ENCODE measurements around the gene METAP1.
"Not testable (repeated sequence)": the region's sequence is repeated elsewhere in the genome, so short reads cannot be mapped to it uniquely, and the experiment has no call there.

The METAP1 gene

DNA sequence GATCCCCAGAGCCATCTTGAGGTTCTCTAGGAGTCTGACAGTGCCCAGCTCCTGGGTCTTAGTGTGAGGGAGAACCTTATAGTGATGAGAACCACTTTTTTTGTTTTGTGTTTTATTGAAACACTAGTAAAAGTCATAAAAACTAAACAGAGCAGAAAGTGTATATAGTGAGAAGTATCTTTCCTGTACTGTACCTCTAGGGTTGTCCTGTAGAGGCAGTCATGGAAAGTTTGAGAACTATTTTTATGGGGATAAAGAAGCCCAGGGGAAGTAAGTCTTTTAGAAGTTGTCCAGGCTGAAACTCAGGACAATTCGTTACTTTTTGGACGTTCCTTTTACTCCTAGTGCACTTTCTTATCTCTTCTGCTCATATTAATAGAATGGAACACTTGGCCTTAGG lies 52.2 kb downstream of the METAP1 start:
- Mint-ChIP-seq H3K36me3 (ENCODE audit: insufficient read depth) (peaks cover 16% of the 10 kb centered on the region), H3K27me3 (no peaks in the 10 kb centered on the region), H3K4me3 (no peak overlapping the region), H3K27ac (peak overlapping the region in 1 of 2 donors; percentile 42), H3K9me3 (no peaks in the 10 kb centered on the region), H3K4me1 (ENCODE audit: low read depth in 2 of 2) (peaks cover 11 to 12% of the 10 kb centered on the region in 2 donors)
- DNase-seq, result no peak
- no peak for ATAC-seq (replicated peaks)

DNA sequence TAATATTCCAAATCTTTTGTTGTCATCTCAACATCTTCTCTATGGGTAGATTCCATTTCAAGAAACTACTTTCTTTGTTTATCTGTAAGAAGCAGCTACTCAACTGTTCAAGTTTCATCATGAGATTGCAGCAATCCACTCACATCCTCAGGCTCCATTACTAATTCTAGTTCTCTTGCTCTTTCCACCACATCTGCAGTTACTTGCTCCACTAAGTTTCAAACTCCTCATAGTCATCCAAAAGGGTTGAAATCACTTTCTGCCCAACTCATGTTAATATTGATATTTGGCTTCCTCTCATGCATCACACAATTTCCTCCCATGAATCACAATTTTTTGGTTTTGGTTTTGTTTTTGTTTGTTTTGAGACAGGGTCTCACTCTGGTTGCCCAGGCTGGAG lies 57.4 kb downstream of the METAP1 start:
- H3K4me1 Mint-ChIP-seq (ENCODE audit: low read depth in 2 of 2), result peaks cover 16 to 17% of the 10 kb centered on the region in 2 donors
- no peak for ATAC-seq (replicated peaks)
- peaks cover 12% of the 10 kb centered on the region for H3K36me3 Mint-ChIP-seq (ENCODE audit: insufficient read depth)

DNA sequence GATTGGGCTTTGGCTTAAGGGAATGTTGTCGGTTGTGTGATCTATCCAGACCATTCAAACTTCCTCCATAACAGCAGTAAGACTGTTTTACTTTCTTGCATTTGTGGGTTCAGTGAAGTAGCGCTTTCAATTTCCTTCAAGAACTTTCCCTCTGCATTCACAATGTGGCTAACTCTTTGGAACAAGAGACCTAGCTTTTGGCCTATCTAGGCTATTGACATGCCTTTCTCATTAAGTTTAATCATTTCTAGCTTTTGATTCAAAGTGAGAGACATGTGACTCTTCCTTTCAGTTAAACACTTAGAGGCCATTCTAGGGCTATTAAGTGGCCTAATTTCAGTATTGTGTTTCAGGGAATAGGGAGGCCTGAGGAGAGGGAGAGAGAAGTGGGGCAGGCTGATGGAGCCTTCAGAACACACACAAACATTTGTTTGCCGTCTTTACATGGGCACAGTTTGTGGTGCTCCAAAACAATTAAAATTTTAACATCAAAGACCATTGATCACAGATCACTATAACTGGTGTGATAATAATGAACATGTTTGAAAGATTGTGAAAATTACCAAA lies 59.0 kb downstream of the METAP1 start:
- ATAC-seq (replicated peaks) (no peak), DNase-seq (no peak)
- peaks cover 16 to 17% of the 10 kb centered on the region in 2 donors for H3K4me1 Mint-ChIP-seq (ENCODE audit: low read depth in 2 of 2)
- H3K4me3 Mint-ChIP-seq, result no peak overlapping the region
- H3K36me3 Mint-ChIP-seq (ENCODE audit: insufficient read depth), result peaks cover 18% of the 10 kb centered on the region
- H3K27ac Mint-ChIP-seq, result peak overlapping the region; percentile 51 to 59
- no peaks in the 10 kb centered on the region for H3K9me3 Mint-ChIP-seq
- no peaks in the 10 kb centered on the region for H3K27me3 Mint-ChIP-seq

More for the DNA sequence above, 57.4 kb downstream of the METAP1 start:
- no peak for DNase-seq
- H3K9me3 Mint-ChIP-seq, result no peaks in the 10 kb centered on the region
- no peak overlapping the region for H3K4me3 Mint-ChIP-seq
- H3K27me3 Mint-ChIP-seq, result no peaks in the 10 kb centered on the region
- peak overlapping the region; percentile 78 to 80 for H3K27ac Mint-ChIP-seq

DNA sequence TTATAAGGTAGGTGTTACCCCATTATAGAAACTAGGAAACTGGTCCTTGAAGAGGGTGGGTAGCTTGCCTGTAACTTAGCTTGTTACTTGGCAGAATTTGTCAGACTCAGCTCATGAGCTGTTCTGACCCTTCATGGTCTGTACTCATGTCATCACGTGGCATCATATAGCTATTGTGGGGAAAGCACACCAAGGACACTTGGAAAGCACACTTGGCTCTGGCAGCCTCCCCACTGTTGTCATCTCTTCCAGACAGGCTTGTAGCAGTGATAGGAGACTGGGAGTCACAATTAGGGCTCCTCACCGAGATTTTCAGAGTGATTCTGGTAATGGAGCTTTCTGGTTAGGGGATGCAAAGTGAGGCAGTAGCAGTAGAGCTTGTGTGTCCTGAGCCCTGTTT lies 62.7 kb downstream of the METAP1 start:
- no peak for ATAC-seq (replicated peaks)
- H3K27ac Mint-ChIP-seq, result no peak overlapping the region
- DNase-seq, result no peak
- no peak overlapping the region for H3K4me3 Mint-ChIP-seq
- H3K27me3 Mint-ChIP-seq, result no peaks in the 10 kb centered on the region
- no peaks in the 10 kb centered on the region for H3K9me3 Mint-ChIP-seq
- H3K36me3 Mint-ChIP-seq (ENCODE audit: insufficient read depth), result peaks cover 26% of the 10 kb centered on the region
- H3K4me1 Mint-ChIP-seq (ENCODE audit: low read depth in 2 of 2), result peaks cover 8% of the 10 kb centered on the region in 2 donors

DNA sequence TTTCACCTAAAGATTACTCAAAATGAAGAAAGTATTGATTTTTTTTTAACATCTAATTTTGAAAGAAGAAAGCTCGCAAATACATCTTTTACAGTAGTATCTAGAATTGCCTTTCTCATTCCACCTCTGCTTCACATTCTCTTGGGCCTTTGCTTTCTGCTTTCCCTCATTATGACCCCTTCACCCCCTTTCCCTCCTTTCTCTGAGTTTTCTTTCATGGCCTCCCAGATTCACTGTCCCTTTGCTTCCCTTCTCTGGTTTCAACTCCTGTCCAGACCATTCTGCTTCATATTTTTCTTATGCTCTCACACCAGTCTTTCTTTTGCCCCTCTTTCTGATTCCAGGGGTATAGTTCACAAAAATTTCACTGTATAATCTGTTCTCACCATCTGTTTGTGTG lies 64.0 kb downstream of the METAP1 start:
- Mint-ChIP-seq H3K9me3 (no peaks in the 10 kb centered on the region), H3K27ac (peak overlapping the region in 1 of 2 donors; percentile 41), H3K4me3 (no peak overlapping the region), H3K4me1 (ENCODE audit: low read depth in 2 of 2) (peaks cover 7 to 8% of the 10 kb centered on the region in 2 donors), H3K36me3 (ENCODE audit: insufficient read depth) (peaks cover 30% of the 10 kb centered on the region), H3K27me3 (no peaks in the 10 kb centered on the region)
- no peak for DNase-seq
- ATAC-seq (replicated peaks), result no peak

DNA sequence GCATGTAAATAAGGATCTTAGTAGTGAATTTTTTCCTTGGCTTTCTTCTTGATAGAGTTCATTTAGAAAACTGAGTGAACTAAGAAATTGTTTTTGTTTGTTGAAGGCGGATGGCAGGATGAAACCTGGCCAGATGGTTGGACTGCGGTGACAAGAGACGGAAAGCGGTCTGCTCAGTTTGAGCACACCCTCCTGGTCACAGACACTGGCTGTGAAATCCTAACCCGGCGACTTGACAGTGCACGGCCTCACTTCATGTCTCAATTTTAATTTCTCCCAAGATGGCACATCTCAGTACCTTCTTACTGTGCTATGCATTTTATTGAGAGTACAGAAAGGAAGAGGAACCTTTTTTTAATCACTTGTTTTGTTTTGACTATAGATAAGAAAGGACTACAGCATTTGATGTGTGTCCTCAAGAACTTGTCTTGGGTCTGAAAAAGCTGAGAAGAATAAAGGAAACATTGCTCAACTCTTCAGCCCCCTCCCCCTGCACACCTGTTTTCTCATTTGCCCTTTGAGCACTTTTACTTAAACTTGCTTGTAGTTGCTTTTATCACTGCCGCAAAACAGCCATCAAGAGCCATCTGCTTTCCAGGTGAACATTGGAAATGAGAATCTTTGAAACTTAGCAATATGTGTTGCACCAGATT lies 65.7 kb downstream of the METAP1 start:
- H3K9me3 Mint-ChIP-seq, result no peaks in the 10 kb centered on the region
- no peaks in the 10 kb centered on the region for H3K27me3 Mint-ChIP-seq
- no peak overlapping the region for H3K4me3 Mint-ChIP-seq
- DNase-seq (no peak), ATAC-seq (replicated peaks) (no peak)
- H3K4me1 Mint-ChIP-seq (ENCODE audit: low read depth in 2 of 2), result peaks cover 1 to 2% of the 10 kb centered on the region in 2 donors
- peaks cover 27% of the 10 kb centered on the region for H3K36me3 Mint-ChIP-seq (ENCODE audit: insufficient read depth)
- peak overlapping the region in 1 of 2 donors; percentile 46 for H3K27ac Mint-ChIP-seq

DNA sequence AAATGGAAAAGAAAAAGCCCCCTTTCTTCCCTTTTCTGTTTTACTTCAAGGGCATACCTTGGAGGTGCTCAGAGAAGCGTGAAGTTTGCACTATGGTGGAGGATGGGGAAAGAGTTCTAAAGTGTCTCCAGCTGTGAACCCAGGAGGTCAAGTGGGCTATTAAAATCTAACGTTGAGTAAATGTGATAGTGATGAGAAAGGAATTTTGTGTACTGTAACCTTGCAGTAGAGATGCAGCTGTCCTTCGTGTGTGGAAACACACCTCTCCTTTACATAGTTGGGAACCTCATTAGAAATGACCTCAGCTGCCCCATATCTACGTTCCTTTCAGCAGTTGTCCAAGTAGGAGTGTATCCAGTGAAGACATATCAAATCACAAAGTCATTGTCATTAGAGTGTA lies 66.6 kb downstream of the METAP1 start:
- H3K27me3 Mint-ChIP-seq, result no peaks in the 10 kb centered on the region
- DNase-seq (no peak), ATAC-seq (replicated peaks) (no peak)
- no peaks in the 10 kb centered on the region for H3K9me3 Mint-ChIP-seq
- no peak overlapping the region for H3K27ac Mint-ChIP-seq
- no peaks in the 10 kb centered on the region for H3K4me1 Mint-ChIP-seq (ENCODE audit: low read depth in 2 of 2)
- no peak overlapping the region for H3K4me3 Mint-ChIP-seq
- peaks cover 27% of the 10 kb centered on the region for H3K36me3 Mint-ChIP-seq (ENCODE audit: insufficient read depth)

DNA sequence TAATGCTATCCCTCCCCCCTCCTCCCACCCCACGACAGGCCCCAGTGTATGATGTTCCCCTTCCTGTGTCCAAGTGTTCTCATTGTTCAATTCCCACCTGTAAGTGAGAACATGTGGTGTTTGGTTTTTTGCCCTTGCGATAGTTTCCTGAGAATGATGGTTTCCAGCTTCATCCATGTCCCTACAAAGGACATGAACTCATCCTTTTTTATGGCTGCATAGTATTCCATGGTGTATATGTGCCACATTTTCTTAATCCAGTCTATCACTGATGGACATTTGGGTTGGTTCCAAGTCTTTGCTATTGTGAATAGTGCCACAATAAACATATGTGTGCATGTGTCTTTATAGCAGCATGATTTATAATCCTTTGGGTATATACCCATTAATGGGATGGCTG lies 70.0 kb downstream of the METAP1 start:
- not testable (repeated sequence) for H3K27ac Mint-ChIP-seq; H3K4me3 Mint-ChIP-seq; ATAC-seq (replicated peaks); H3K9me3 Mint-ChIP-seq; H3K27me3 Mint-ChIP-seq; H3K4me1 Mint-ChIP-seq (ENCODE audit: low read depth in 2 of 2); DNase-seq
- peaks cover 27% of the 10 kb centered on the region for H3K36me3 Mint-ChIP-seq (ENCODE audit: insufficient read depth)

DNA sequence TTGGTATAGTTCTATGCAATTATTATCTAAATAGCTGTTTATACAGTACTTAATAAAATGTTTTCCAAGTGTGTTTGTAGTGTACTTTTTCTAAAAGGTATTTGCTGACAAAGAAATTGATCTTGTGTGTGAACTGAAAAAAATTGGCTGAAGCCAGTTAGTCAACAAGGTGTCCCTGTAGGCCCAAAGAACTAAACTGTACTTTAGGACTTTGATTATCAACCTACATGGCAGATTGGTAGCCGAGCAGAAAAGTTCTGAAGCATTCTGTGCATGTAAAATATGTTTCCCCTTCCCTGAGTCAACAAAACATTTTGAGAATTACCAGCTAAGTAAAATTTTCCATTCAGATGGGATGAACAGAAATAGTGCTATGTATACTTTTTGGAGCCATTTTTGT lies 72.1 kb downstream of the METAP1 start:
- no peaks in the 10 kb centered on the region for H3K27me3 Mint-ChIP-seq
- DNase-seq (no peak), ATAC-seq (replicated peaks) (no peak)
- H3K27ac Mint-ChIP-seq, result peak overlapping the region; percentile 16 to 62
- H3K4me3 Mint-ChIP-seq, result no peak overlapping the region
- peaks cover 37% of the 10 kb centered on the region for H3K36me3 Mint-ChIP-seq (ENCODE audit: insufficient read depth)
- no peaks in the 10 kb centered on the region for H3K4me1 Mint-ChIP-seq (ENCODE audit: low read depth in 2 of 2)
- no peaks in the 10 kb centered on the region for H3K9me3 Mint-ChIP-seq

DNA sequence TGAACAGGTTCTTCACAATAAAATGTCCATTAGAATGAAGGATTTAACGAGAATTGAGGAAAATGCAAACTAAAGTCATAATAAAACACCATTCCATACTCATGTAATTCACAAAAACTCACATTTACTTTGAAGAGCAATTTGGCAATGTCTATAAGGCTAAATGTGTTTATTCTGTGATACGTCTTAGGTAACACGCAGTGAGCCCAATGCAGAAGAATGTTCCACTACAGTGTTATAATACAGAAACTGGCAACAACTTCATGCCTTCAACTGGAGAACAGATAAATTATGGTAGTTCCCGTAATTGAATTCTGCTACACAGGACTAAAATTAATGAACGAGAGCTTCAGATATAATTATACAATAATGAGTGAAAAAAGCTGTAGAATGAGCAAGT lies 75.6 kb downstream of the METAP1 start:
- Mint-ChIP-seq H3K36me3 (ENCODE audit: insufficient read depth) (peaks cover 66% of the 10 kb centered on the region), H3K4me3 (no peak overlapping the region), H3K4me1 (ENCODE audit: low read depth in 2 of 2) (no peaks in the 10 kb centered on the region), H3K9me3 (no peaks in the 10 kb centered on the region), H3K27ac (peak overlapping the region in 1 of 2 donors; percentile 31), H3K27me3 (no peaks in the 10 kb centered on the region)
- DNase-seq, result no peak
- ATAC-seq (replicated peaks), result no peak

DNA sequence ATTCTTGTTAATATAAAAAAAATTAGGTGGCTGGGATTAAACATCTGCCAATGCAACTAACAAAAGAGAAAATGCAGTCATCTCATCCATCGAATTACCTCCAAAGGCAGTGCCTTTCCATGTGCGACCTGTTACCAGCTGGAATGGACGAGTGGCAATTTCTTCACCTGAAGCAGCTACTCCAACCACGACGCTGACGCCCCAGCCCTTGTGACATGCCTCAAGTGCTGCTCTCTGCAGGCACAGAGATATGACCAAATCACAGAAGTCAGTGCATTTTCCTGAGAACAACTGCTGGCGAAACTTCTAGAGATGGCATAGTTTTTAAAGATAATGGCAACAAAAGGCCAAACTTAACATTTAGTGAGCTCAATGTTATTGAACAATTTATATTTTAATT lies 79.3 kb downstream of the METAP1 start:
- peaks cover 76% of the 10 kb centered on the region for H3K36me3 Mint-ChIP-seq (ENCODE audit: insufficient read depth)
- no peak overlapping the region for H3K27ac Mint-ChIP-seq
- peaks cover 5 to 7% of the 10 kb centered on the region in 2 donors for H3K4me1 Mint-ChIP-seq (ENCODE audit: low read depth in 2 of 2)
- H3K27me3 Mint-ChIP-seq, result no peaks in the 10 kb centered on the region
- DNase-seq (no peak), ATAC-seq (replicated peaks) (no peak)
- H3K4me3 Mint-ChIP-seq, result no peak overlapping the region
- no peaks in the 10 kb centered on the region for H3K9me3 Mint-ChIP-seq

DNA sequence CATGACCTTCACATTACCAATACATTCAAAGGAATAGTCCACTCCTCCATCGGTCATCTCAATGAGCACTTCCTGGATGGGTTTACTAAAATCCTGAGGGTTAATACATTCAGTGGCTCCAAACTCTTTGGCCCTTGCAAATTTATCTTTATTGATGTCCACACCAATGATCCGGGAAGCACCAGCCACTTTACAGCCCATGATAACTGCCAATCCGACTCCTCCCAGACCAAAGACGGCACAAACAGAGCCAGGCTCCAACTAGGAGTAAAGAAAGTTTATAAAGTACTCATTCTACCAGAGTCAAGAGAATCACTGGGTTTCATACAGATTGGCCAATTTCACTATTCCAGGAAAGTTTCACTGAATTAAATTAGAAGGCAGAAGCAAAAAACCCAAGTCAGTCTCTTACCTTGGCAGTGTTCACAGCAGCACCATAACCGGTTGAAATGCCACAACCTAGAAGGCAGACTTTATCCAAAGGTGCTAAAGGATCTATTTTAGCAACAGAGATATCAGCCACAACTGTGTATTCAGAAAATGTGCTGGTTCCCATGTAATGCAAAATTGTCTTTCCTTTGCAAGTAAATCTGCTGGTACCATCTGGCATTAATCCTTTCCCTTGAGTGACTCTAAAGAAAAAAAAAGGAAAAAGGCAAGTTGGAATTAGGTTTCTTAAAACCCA lies 80.9 kb downstream of the METAP1 start:
- peaks cover 5 to 7% of the 10 kb centered on the region in 2 donors for H3K4me1 Mint-ChIP-seq (ENCODE audit: low read depth in 2 of 2)
- ATAC-seq (replicated peaks), result no peak

DNA sequence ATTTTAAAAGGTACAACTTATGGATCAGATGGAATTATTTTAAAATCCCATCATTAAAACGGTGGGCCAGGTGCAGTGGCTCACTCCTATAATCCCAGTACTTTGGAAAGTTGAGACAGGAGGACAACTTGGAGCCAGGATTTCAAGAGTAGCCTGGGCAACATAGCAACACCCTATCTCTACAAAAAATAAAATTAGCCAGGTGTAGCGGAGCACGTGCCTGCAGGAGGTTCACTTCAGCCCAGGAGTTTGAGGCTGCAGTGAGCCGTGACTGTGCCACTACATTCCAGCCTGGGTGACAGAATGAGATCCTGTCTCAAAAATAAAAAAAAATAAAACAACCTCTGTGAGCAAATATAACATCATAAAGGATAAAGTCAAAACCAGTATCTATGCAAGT lies 81.7 kb downstream of the METAP1 start:
- ATAC-seq (replicated peaks) (no peak), DNase-seq (no peak)
- Mint-ChIP-seq H3K27me3 (no peaks in the 10 kb centered on the region), H3K27ac (peak overlapping the region in 1 of 2 donors; percentile 72), H3K4me3 (no peak overlapping the region), H3K9me3 (no peaks in the 10 kb centered on the region), H3K36me3 (ENCODE audit: insufficient read depth) (peaks cover 82% of the 10 kb centered on the region), H3K4me1 (ENCODE audit: low read depth in 2 of 2) (peaks cover 5 to 7% of the 10 kb centered on the region in 2 donors)

More for the DNA sequence above, 80.9 kb downstream of the METAP1 start:
- Mint-ChIP-seq H3K4me3 (no peak overlapping the region), H3K36me3 (ENCODE audit: insufficient read depth) (peaks cover 81% of the 10 kb centered on the region), H3K27ac (peak overlapping the region in 1 of 2 donors; percentile 20), H3K9me3 (no peaks in the 10 kb centered on the region), H3K27me3 (no peaks in the 10 kb centered on the region)
- no peak for DNase-seq

DNA sequence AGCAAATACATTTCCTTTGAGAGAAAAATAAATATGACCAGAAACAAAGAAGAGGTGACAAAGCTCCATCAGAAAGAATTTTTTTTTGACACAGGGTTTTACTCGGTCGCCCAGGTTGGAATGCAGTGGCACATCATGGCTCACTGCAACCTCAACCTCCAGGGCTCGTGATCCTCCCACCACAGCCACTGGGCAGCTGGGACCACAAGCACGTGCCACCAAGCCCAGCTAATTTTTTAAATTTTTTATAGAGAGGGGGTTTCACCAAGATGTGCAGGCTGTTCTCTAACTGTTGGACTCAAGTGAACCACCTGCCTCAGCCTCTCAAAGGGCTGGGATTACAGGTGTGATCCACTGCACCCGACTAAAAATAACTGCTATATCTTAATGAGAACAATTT lies 82.8 kb downstream of the METAP1 start:
- no peak for ATAC-seq (replicated peaks)
- Mint-ChIP-seq H3K9me3 (no peaks in the 10 kb centered on the region), H3K27me3 (no peaks in the 10 kb centered on the region), H3K27ac (no peak overlapping the region), H3K4me1 (ENCODE audit: low read depth in 2 of 2) (peaks cover 5 to 7% of the 10 kb centered on the region in 2 donors), H3K4me3 (no peak overlapping the region), H3K36me3 (ENCODE audit: insufficient read depth) (peaks cover 82% of the 10 kb centered on the region)
- DNase-seq, result no peak

Measured in effector memory CD8-positive, alpha-beta T cell (primary cell).